OCI-LY3 (cell line): ENCODE data around the gene GMFB.
"Not testable (repeated sequence)": the region's sequence is repeated elsewhere in the genome, so short reads cannot be mapped to it uniquely, and the experiment has no call there.

ENCODE experiments used
- H2AFZ ChIP-seq: fragments of 200-600, 300-600 bp; shearing (Covaris generic); 2 replicates; pipeline ENCODE4 v1.6.0; 2014; ENCODE audit warnings: antibody characterized with exemption, low read depth, low read length
- H3K27ac ChIP-seq: fragments of 200-600, 300-600 bp; sonication (generic); 2 replicates; pipeline ENCODE4 v1.5.1; 2014; ENCODE audit warnings: mild to moderate bottlenecking, low read length, moderate library complexity, mixed read lengths
- H3K27me3 ChIP-seq: fragments of 200-600, 300-600 bp; sonication (generic); 2 replicates; pipeline ENCODE4 v1.6.1; 2014; ENCODE audit warnings: low read depth, low read length, mixed read lengths
- H3K36me3 ChIP-seq: fragments of 200-600, 300-600 bp; sonication (generic); replicated peaks from 2 replicates; pipeline ENCODE3; 2014; ENCODE audit warnings: low read depth, low read length, mixed read lengths
- H3K4me1 ChIP-seq: fragments of 300-600, 200-600 bp; sonication (generic); 2 replicates; pipeline ENCODE4 v1.6.1; 2014; ENCODE audit warnings: low read length, mixed read lengths
- H3K4me2 ChIP-seq: fragments of 200-600, 300-600 bp; sonication (generic); 2 replicates; pipeline ENCODE4 v1.6.1; 2014; ENCODE audit warnings: low read length, mixed read lengths
- H3K4me3 ChIP-seq: fragments of 300-600, 200-600 bp; sonication (generic); 2 replicates; pipeline ENCODE4 v1.5.1; 2014; ENCODE audit warnings: antibody characterized with exemption, mild to moderate bottlenecking, low read length, moderate library complexity
- H3K79me2 ChIP-seq: fragments of 300-600, 200-600 bp; shearing (Covaris generic); 2 replicates; pipeline ENCODE4 v1.6.1; 2014; ENCODE audit warnings: mild to moderate bottlenecking, low read length, mixed read lengths
- H3K9ac ChIP-seq: fragments of 300-600, 200-600 bp; shearing (Covaris generic); 2 replicates; pipeline ENCODE4 v1.6.0; 2014; ENCODE audit warnings: mild to moderate bottlenecking, low read length, moderate library complexity
- H3K9me3 ChIP-seq: fragments of 200-600, 300-600 bp; shearing (Covaris generic); 2 replicates; pipeline ENCODE4 v1.6.1; 2014; ENCODE audit warnings: low read length, mixed read lengths; ENCODE audit not compliant: insufficient read depth
- H4K20me1 ChIP-seq: fragments of 200-600, 300-600 bp; sonication (generic); 2 replicates; pipeline ENCODE4 v1.6.1; 2016; ENCODE audit warnings: low read length, mixed read lengths; ENCODE audit not compliant: insufficient read depth
- CTCF ChIP-seq: fragments of 200-600, 300-600 bp; sonication (generic); IDR thresholded peaks from 2 replicates; pipeline ENCODE4 v1.5.1; 2014; ENCODE audit warnings: antibody characterized with exemption, low read length, low read depth
- EZH2phosphoT487 ChIP-seq: fragments of 200-600 bp; shearing (Covaris generic); IDR thresholded peaks from 2 replicates; pipeline ENCODE4 v1.6.1; 2018; ENCODE audit warnings: antibody characterized with exemption, mixed run types, low read depth

The GMFB gene

DNA sequence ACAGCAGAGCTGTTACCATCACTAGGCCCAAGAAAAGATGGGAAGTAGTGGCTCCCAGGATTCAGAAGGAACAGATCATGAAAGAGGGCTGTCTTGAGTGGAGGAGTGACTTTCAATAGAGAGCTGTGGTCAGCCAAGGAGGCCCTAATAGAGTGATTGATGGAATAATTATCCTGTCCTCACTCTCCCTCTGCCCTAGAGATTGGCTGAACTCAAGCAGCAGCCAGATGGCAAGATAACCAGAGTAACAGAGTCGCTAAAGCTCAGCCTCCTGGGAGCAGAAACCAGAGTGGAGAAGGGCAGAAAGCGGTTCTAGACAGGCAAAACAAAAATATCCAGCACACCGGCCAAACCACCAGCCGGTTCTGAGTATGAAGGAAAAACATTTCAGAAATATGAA lies 23.1 kb downstream of the GMFB start:
- no peak overlapping the region for H3K9ac ChIP-seq
- no peaks in the 10 kb centered on the region for H3K36me3 ChIP-seq
- H3K79me2 ChIP-seq, result no peaks in the 10 kb centered on the region
- H3K4me2 ChIP-seq, result no peak overlapping the region
- no peak overlapping the region for H2AFZ ChIP-seq
- no peaks in the 10 kb centered on the region for H4K20me1 ChIP-seq
- H3K4me1 ChIP-seq, result no peaks in the 10 kb centered on the region
- H3K9me3 ChIP-seq, result 0 out of 2 replicates have a peak, but pooled peaks cover 4% of the 10 kb centered on the region
- H3K27me3 ChIP-seq, result no peaks in the 10 kb centered on the region
- no peak overlapping the region for H3K27ac ChIP-seq
- TF ChIP-seq CTCF (no peak), EZH2phosphoT487 (no peak)
- H3K4me3 ChIP-seq, result no peak overlapping the region

- no peak overlapping the region for H3K27ac ChIP-seq
- TF ChIP-seq EZH2phosphoT487 (no peak), CTCF (no peak)
- H3K79me2 ChIP-seq, result no peaks in the 10 kb centered on the region
- H4K20me1 ChIP-seq, result no peaks in the 10 kb centered on the region
- H3K4me3 ChIP-seq, result no peak overlapping the region
- no peak overlapping the region for H2AFZ ChIP-seq
- no peaks in the 10 kb centered on the region for H3K36me3 ChIP-seq
- H3K4me2 ChIP-seq, result no peak overlapping the region
- H3K9ac ChIP-seq, result no peak overlapping the region
- no peaks in the 10 kb centered on the region for H3K9me3 ChIP-seq
- H3K4me1 ChIP-seq, result no peaks in the 10 kb centered on the region
- no peaks in the 10 kb centered on the region for H3K27me3 ChIP-seq
Observed at GRCh38 chr14:54462048-54462447, 26.7 kb downstream of the GMFB start.

- Histone ChIP-seq H3K4me2 (no peak overlapping the region), H3K4me1 (no peaks in the 10 kb centered on the region), H3K4me3 (no peak overlapping the region)
Observed at GRCh38 chr14:54459106-54459505, 29.7 kb downstream of the GMFB start.

DNA sequence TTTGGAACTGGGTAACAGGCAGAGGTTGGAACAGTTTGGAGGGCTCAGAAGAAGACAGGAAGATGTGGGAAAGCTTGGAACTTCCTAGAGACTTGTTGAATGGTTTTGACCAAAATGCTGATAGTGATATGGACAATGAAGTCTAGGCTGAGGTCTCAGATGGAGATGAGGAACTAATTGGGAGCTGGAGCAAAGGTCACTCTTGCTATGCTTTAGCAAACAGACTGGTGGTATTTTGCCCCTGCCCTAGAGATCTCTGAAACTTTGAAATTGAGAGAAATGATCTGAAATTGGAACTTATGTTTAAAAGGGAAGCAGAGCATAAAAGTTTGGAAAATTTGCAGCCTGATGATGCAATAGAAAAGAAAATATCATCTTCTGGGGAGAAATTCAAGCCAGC lies 30.2 kb downstream of the GMFB start:
- not testable (repeated sequence) for H3K79me2 ChIP-seq, H3K9me3 ChIP-seq, H2AFZ ChIP-seq, H3K36me3 ChIP-seq, H3K27me3 ChIP-seq, H3K4me2 ChIP-seq, H4K20me1 ChIP-seq, H3K9ac ChIP-seq, H3K4me1 ChIP-seq, H3K27ac ChIP-seq, H3K4me3 ChIP-seq

More at GRCh38 chr14:54459106-54459505, 29.7 kb downstream of the GMFB start:
- no peaks in the 10 kb centered on the region for H3K27me3 ChIP-seq
- no peaks in the 10 kb centered on the region for H3K9me3 ChIP-seq
- TF ChIP-seq CTCF (no peak), EZH2phosphoT487 (no peak)
- no peak overlapping the region for H3K27ac ChIP-seq
- no peaks in the 10 kb centered on the region for H4K20me1 ChIP-seq
- H3K36me3 ChIP-seq, result no peaks in the 10 kb centered on the region
- H3K79me2 ChIP-seq, result no peaks in the 10 kb centered on the region
- H3K9ac ChIP-seq, result no peak overlapping the region
- H2AFZ ChIP-seq, result no peak overlapping the region

DNA sequence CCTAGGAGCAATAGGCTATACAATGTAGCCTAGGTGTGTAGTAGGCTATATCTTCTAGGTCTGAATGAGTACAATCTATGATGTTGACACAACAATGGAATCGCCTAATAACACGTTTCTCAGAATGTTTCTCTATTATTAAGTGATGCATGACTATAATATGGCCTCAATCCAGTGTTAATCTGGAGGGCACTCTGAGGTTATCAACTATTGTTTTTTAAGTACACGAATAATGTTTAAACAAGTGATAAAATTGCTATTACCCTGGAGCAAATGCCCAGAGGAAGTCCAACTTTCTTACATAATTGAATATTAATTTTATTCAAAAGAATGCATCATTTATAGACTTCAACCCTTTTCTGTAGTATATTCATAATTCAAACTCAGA lies 31.2 kb downstream of the GMFB start:
- Histone ChIP-seq H3K4me3 (no peak overlapping the region), H3K79me2 (no peaks in the 10 kb centered on the region), H3K27ac (no peak overlapping the region), H3K9ac (no peak overlapping the region), H3K9me3 (no peaks in the 10 kb centered on the region), H4K20me1 (no peaks in the 10 kb centered on the region), H3K27me3 (no peaks in the 10 kb centered on the region), H2AFZ (no peak overlapping the region), H3K36me3 (no peaks in the 10 kb centered on the region), H3K4me1 (no peaks in the 10 kb centered on the region), H3K4me2 (no peak overlapping the region)
- no peak for TF ChIP-seq CTCF
- no peak for TF ChIP-seq EZH2phosphoT487

GRCh38 chr14:54456820-54457608 lies 31.8 kb downstream of the GMFB start:
- not testable (repeated sequence) for H3K27me3 ChIP-seq, H3K79me2 ChIP-seq

More at GRCh38 chr14:54456820-54457608, 31.8 kb downstream of the GMFB start:
- H3K9ac ChIP-seq, H3K36me3 ChIP-seq, H4K20me1 ChIP-seq, H2AFZ ChIP-seq, H3K4me3 ChIP-seq, H3K4me2 ChIP-seq, H3K4me1 ChIP-seq, H3K9me3 ChIP-seq, H3K27ac ChIP-seq: not testable (repeated sequence)
